HCT116 (cell line): ENCODE results near the gene GALR2. TPM values are rescaled to one million over a fixed set of nuclear protein-coding genes. Genes with fewer than 3 reads are reported as not detected.
A peak's percentile ranks its signal among the peaks of the same experiment; 100 is the strongest.

Experiments
- ATAC-seq: fragments of 200-7000 bp; cut with Tn5 transposase; 2 replicates; pipeline ENCODE4 v1.9.1; 2020; ENCODE audit warnings: mild to moderate bottlenecking, moderate library complexity
- BruUV-seq: library from RNA; stranded (reverse); fragments of 400-500 nt; replicated peaks from 2 replicates; lab custom pipeline; 2021; lab: Mats Ljungman, UMichigan
- CTCF ChIA-PET: fragments of 300-600 bp; sonication (Branson Sonifier 250); formaldehyde crosslinking; loops from one replicate; lab custom pipeline; 2021; ENCODE audit warnings: antibody characterized with exemption; lab: Charles Lee
- POLR2A ChIA-PET: fragments of 300-600, 350-600 bp; sonication (Branson Sonifier 250); formaldehyde crosslinking; loops from one replicate; lab custom pipeline; 2021; ENCODE audit warnings: antibody characterized with exemption; lab: Charles Lee
- RAD21 ChIA-PET, 2 experiments: fragments of 300-600 bp; sonication (Branson Sonifier 250); formaldehyde crosslinking; loops; one replicate each; lab custom pipeline; 2023; ENCODE audit warnings: low total read pairs in 2 of 2; ENCODE audit not compliant: uncharacterized antibody in 2 of 2, unreplicated experiment in 2 of 2, low non-redundant PET in 1 of 2; lab: Charles Lee
- DNase-seq: peaks from one replicate; pipeline ENCODE4 v3.0.0-alpha.2; 2010; ENCODE audit warnings: low read depth, low spot score
- H2AFZ ChIP-seq: fragments of 200-600 bp; shearing (Covaris generic), sonication (generic); 2 replicates; pipeline ENCODE4 v1.6.1; 2017; ENCODE audit warnings: low read depth, mixed run types, mixed read lengths, antibody characterized with exemption, low read length; ENCODE audit not compliant: poor library complexity, severe bottlenecking
- H3K27ac ChIP-seq: 2 replicates; pipeline ENCODE4 v1.5.1; 2012; ENCODE audit warnings: low read depth, low read length
- H3K27me3 ChIP-seq: fragments of 200-600 bp; sonication (generic); 2 replicates; pipeline ENCODE4 v1.6.1; 2016; ENCODE audit warnings: mixed run types, low read length, mixed read lengths; ENCODE audit not compliant: insufficient read depth
- H3K36me3 ChIP-seq, 2 experiments: fragments of 200-500 bp in 1 of 2; fragments of 200-600 bp in 1 of 2; sonication (Bioruptor generic) in 1 of 2; sonication (generic) in 1 of 2; 2 replicates each; pipeline versions ENCODE4 v1.5.1 to v1.6.1; 2014 to 2016; ENCODE audit warnings: low read length in 2 of 2, inconsistent platforms in 1 of 2, mixed read lengths in 1 of 2, mixed run types in 1 of 2; ENCODE audit not compliant: insufficient read depth in 2 of 2, control insufficient read depth in 1 of 2
- H3K4me1 ChIP-seq, 2 experiments: fragments of 200-600 bp in 1 of 2; sonication (generic) in 1 of 2; 2 replicates each; pipeline versions ENCODE4 v1.5.1 to v1.6.1; 2012 to 2017; ENCODE audit warnings: low read length in 2 of 2, inconsistent platforms in 1 of 2, mild to moderate bottlenecking in 1 of 2, mixed read lengths in 1 of 2, mixed run types in 1 of 2, moderate library complexity in 1 of 2; ENCODE audit not compliant: insufficient read depth in 2 of 2, control insufficient read depth in 1 of 2
- H3K4me2 ChIP-seq: fragments of 200-600 bp; sonication (generic); 2 replicates; pipeline ENCODE4 v1.6.1; 2017; ENCODE audit warnings: mixed run types, low read length, mixed read lengths
- H3K4me3 ChIP-seq, 2 experiments: fragments of 200-600 bp in 1 of 2; sonication (generic) in 1 of 2; replicated peaks in 1 of 2; 2 replicates each; pipeline ENCODE4 v1.5.1; 2011 to 2016; ENCODE audit warnings: low read length in 2 of 2, control low read depth in 1 of 2, low read depth in 1 of 2, mild to moderate bottlenecking in 1 of 2, mixed read lengths in 1 of 2, mixed run types in 1 of 2
- H3K79me2 ChIP-seq: fragments of 200-600 bp; sonication (generic); 2 replicates; pipeline ENCODE4 v1.6.1; 2017; ENCODE audit warnings: mild to moderate bottlenecking, mixed run types, low read length, moderate library complexity, mixed read lengths; ENCODE audit not compliant: insufficient read depth
- H3K9ac ChIP-seq: fragments of 200-600 bp; sonication (generic); 2 replicates; pipeline ENCODE4 v1.6.1; 2016; ENCODE audit warnings: low read length, mixed read lengths
- H3K9me2 ChIP-seq: fragments of 200-600 bp; sonication (generic), shearing (Covaris generic); 2 replicates; pipeline ENCODE4 v1.6.1; 2017; ENCODE audit warnings: mixed run types, mild to moderate bottlenecking, moderate library complexity; ENCODE audit not compliant: insufficient read depth
- H3K9me3 ChIP-seq, 2 experiments: fragments of 200-500 bp in 1 of 2; fragments of 200-600 bp in 1 of 2; sonication (Bioruptor generic) in 1 of 2; sonication (generic) in 1 of 2; 2 replicates each; pipeline ENCODE4 v1.6.1; 2014 to 2017; ENCODE audit warnings: low read length in 2 of 2, mixed read lengths in 2 of 2, inconsistent platforms in 1 of 2, low read depth in 1 of 2, mild to moderate bottlenecking in 1 of 2, mixed run types in 1 of 2, moderate library complexity in 1 of 2; ENCODE audit not compliant: control insufficient read depth in 1 of 2, insufficient read depth in 1 of 2
- H4K20me1 ChIP-seq: fragments of 200-600 bp; sonication (generic), shearing (Covaris generic); 2 replicates; pipeline ENCODE4 v1.6.1; 2017; ENCODE audit warnings: mixed run types, mild to moderate bottlenecking, moderate library complexity; ENCODE audit not compliant: insufficient read depth
- CBX3 ChIP-seq: IDR thresholded peaks from 2 replicates; pipeline ENCODE4 v1.6.1; 2012; ENCODE audit warnings: low read depth
- CTCF ChIP-seq, 3 experiments: fragments of 200-600 bp in 1 of 3; sonication (generic) in 1 of 3; IDR thresholded peaks in 2 of 3; conservative IDR thresholded peaks in 1 of 3; 2 replicates each; pipeline ENCODE4 v1.5.1; 2012 to 2017; ENCODE audit warnings: low read depth in 2 of 3, low read length in 2 of 3, antibody characterized with exemption in 1 of 3, borderline replicate concordance in 1 of 3, control low read depth in 1 of 3, mild to moderate bottlenecking in 1 of 3, mixed read lengths in 1 of 3, mixed run types in 1 of 3, moderate library complexity in 1 of 3; ENCODE audit not compliant: insufficient read depth in 1 of 3
- EGR1 ChIP-seq: IDR thresholded peaks from 2 replicates; pipeline ENCODE4 v1.6.1; 2012; ENCODE audit warnings: low read depth
- SRF ChIP-seq: IDR thresholded peaks from 2 replicates; pipeline ENCODE4 v1.6.1; 2012; ENCODE audit warnings: low read depth
- intact Hi-C: fragments of 100-400 bp; cut with micrococcal nuclease; formaldehyde crosslinking; loops from 2 replicates; pipeline ENCODE4 v1.10.0; 2022
- total RNA-seq: library from RNA; stranded (reverse); gene quantifications from one replicate; pipeline ENCODE4 v1.2.1, GENCODE V29; 2021; ENCODE audit not compliant: unreplicated experiment

The GALR2 gene
- total RNA-seq, 1 experiment from 2014 or later, result 0.27 TPM

DNA sequence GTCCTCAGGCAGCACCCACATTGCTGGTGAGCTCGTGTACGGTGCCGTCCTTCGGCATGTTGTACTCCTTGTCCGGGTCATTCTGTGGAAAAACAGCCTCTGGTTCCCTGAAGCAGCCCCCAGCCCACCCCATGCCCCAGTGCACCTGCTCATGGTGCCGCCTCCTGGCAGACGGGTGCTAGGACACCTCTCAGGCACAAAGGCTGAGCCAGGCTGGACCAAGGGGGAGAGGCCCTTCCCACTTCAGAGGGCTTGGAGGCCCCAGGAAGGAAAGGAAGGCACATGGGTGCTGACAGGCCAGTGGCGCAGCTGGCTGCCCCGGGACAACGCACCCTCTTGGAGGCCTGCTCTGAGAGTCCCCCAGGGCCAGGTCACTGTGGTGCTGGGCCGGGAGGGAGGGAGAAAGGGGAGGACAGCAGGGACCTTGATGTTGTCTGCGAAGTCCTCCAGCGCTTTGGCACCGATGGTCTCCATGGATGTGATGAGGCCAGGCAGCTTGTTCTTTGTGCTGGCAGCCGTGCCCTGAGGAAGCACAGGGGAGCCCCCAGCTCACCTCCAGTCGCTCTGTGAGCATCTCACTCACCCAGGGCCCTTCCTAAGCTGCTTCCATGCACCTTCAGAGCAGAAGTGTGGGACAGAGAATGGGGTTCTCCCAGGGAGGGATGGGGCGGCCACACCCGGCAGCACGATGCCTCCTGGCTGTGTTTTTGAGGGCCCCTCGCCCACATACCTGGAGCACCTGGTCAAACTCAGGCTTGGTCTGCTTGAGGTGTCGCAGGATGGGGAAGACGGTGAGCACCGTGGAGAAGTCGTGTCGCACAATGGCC, 13.7 kb downstream of the GALR2 start:
- H3K4me3 ChIP-seq, result no peak overlapping the region
- no peaks in the 10 kb centered on the region for H3K27me3 ChIP-seq
- peaks cover 38 to 48% of the 10 kb centered on the region in 2 experiments; a peak in 3 of 4 replicates for H3K36me3 ChIP-seq
- ChIA-PET CTCF (interaction anchor here (1.2 kb wide), 1 partner anchor 75 kb away, joined by 4 read pairs; no protein-coding TSS in a partner anchor), POLR2A (no interaction called here), RAD21 (no interaction called here)
- no peaks in the 10 kb centered on the region for H3K9me3 ChIP-seq
- DNase-seq (no peak), ATAC-seq (peak; percentile 78)
- H3K4me2 ChIP-seq, result no peak overlapping the region
- no peaks in the 10 kb centered on the region for H3K4me1 ChIP-seq
- no peaks in the 10 kb centered on the region for H3K9me2 ChIP-seq
- no peak overlapping the region for H2AFZ ChIP-seq
- no peak overlapping the region for H3K9ac ChIP-seq
- no peaks in the 10 kb centered on the region; the same call in 1 of the 2 replicates for H3K79me2 ChIP-seq
- TF ChIP-seq CBX3 (no peak), SRF (no peak), CTCF (IDR thresholded peaks at IDR 0.05 in 2 of 3, conservative IDR thresholded peaks at IDR 0.05 in 1 of 3; ENCODE audit: borderline replicate concordance in 1 of 3, insufficient read depth in 1 of 3, low read depth in 2 of 3, low read length in 2 of 3) (peak in 2 of 3 experiments; percentile 29 to 42; a peak in 3 of 6 replicates), EGR1 (no peak)
- no TSS peak for BruUV-seq
- intact Hi-C loops, result no loop called here
- H3K27ac ChIP-seq, result no peak overlapping the region
- no peaks in the 10 kb centered on the region for H4K20me1 ChIP-seq
